Breast epithelium (tissue), 3 donors: ENCODE data around the gene FOXL1.

Experiments used
- POLR2A ChIP-seq: fragments of 450-650 bp; IDR thresholded peaks from one replicate; pipeline ENCODE4 v1.6.1; 2016; ENCODE audit warnings: antibody characterized with exemption, mild to moderate bottlenecking, moderate library complexity
- POLR2AphosphoS5 ChIP-seq, 3 donors: sonication (generic); formaldehyde crosslinking; IDR thresholded peaks; one replicate each; pipeline ENCODE4 v1.6.1; 2017; ENCODE audit warnings: antibody characterized with exemption in 3 of 3
- TF ChIP-seq, protein P1 (sequence below), 3 donors: fragments of 450-650 bp; IDR thresholded peaks; one replicate each; pipeline ENCODE4 v1.5.1; 2016 to 2017; ENCODE audit warnings: antibody characterized with exemption in 3 of 3, mild to moderate bottlenecking in 3 of 3, moderate library complexity in 3 of 3

DNA sequence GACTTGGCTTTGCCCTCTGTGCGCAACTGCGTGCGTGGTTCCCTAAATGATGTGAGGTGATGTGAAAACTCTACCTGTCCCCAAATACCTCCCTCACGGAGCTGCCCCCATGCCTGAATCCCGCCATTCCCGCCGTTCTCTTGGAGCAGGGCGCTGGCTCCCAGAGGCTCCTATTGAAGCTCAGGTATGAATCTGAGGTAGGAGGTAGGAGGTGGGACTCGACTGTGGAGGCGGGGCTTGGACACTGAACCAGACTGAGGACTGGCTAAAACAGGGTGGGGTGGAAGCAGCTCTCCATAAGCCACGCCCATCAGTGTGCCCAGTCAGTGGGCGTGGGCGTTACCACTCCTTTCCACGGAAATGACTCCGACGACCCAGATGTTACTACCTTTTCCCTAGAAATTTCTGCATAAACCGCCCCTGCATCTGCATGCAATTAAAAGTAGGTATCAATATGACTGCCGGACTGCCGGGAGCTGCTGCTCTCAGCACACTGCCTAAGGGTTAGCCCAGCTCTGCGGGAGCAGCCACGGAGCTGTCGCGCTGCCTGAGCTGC lies 41.0 kb downstream of the FOXL1 start:
- TF ChIP-seq, protein P1, sequence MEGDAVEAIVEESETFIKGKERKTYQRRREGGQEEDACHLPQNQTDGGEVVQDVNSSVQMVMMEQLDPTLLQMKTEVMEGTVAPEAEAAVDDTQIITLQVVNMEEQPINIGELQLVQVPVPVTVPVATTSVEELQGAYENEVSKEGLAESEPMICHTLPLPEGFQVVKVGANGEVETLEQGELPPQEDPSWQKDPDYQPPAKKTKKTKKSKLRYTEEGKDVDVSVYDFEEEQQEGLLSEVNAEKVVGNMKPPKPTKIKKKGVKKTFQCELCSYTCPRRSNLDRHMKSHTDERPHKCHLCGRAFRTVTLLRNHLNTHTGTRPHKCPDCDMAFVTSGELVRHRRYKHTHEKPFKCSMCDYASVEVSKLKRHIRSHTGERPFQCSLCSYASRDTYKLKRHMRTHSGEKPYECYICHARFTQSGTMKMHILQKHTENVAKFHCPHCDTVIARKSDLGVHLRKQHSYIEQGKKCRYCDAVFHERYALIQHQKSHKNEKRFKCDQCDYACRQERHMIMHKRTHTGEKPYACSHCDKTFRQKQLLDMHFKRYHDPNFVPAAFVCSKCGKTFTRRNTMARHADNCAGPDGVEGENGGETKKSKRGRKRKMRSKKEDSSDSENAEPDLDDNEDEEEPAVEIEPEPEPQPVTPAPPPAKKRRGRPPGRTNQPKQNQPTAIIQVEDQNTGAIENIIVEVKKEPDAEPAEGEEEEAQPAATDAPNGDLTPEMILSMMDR (IDR thresholded peaks at IDR 0.05) = no peak
- no peak for TF ChIP-seq POLR2AphosphoS5 (IDR thresholded peaks at IDR 0.05)
- TF ChIP-seq POLR2A = no peak
